ENCODE measurements around the gene ZCCHC7. TPM values are rescaled to one million over a fixed set of nuclear protein-coding genes. Genes with fewer than 3 reads are reported as not detected.

ZCCHC7 gene
- total and polyA plus RNA-seq, 10 of the 15 experiments (the other 5 are each of a cell fraction or from before 2014, with no cell fraction given) = 42.9 to 178 (median 53.3) TPM

DNA sequence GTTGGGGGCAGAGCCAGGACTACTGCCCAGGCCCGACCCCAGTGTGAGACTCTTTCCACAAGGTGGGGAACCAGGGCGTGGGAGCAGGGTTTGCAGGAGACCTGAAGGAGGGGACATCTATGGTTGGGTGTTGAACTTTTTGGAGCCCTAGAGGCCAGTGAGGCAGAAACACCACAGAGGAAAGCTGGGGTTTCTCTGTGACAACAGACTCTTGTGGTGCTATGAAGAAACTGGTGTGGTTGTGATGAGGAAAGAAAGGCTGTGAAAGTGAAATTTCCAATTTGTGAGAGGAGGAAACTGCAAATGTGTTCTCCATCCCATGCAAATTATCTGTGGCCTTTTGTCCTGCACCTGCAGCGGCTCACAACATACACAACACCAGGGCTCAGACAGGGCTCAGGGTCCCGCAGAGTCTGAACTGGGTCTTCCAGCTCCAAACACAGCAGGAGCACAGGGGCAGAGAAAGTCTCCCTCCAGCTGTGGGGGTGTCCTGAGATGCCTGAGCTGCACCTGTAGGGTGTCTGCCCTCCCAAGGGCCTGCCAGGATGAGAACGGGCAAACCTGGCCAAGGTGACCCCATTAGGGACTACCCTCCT lies 250.7 kb downstream of the ZCCHC7 start (continued):
- TF ChIP-seq, protein P1, sequence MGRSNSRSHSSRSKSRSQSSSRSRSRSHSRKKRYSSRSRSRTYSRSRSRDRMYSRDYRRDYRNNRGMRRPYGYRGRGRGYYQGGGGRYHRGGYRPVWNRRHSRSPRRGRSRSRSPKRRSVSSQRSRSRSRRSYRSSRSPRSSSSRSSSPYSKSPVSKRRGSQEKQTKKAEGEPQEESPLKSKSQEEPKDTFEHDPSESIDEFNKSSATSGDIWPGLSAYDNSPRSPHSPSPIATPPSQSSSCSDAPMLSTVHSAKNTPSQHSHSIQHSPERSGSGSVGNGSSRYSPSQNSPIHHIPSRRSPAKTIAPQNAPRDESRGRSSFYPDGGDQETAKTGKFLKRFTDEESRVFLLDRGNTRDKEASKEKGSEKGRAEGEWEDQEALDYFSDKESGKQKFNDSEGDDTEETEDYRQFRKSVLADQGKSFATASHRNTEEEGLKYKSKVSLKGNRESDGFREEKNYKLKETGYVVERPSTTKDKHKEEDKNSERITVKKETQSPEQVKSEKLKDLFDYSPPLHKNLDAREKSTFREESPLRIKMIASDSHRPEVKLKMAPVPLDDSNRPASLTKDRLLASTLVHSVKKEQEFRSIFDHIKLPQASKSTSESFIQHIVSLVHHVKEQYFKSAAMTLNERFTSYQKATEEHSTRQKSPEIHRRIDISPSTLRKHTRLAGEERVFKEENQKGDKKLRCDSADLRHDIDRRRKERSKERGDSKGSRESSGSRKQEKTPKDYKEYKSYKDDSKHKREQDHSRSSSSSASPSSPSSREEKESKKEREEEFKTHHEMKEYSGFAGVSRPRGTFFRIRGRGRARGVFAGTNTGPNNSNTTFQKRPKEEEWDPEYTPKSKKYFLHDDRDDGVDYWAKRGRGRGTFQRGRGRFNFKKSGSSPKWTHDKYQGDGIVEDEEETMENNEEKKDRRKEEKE (IDR thresholded peaks at IDR 0.05) = no peak
- TF ChIP-seq BRCA1 (IDR thresholded peaks at IDR 0.05; ENCODE audit: low read depth, low read length) = no peak
- TF ChIP-seq, protein P2, sequence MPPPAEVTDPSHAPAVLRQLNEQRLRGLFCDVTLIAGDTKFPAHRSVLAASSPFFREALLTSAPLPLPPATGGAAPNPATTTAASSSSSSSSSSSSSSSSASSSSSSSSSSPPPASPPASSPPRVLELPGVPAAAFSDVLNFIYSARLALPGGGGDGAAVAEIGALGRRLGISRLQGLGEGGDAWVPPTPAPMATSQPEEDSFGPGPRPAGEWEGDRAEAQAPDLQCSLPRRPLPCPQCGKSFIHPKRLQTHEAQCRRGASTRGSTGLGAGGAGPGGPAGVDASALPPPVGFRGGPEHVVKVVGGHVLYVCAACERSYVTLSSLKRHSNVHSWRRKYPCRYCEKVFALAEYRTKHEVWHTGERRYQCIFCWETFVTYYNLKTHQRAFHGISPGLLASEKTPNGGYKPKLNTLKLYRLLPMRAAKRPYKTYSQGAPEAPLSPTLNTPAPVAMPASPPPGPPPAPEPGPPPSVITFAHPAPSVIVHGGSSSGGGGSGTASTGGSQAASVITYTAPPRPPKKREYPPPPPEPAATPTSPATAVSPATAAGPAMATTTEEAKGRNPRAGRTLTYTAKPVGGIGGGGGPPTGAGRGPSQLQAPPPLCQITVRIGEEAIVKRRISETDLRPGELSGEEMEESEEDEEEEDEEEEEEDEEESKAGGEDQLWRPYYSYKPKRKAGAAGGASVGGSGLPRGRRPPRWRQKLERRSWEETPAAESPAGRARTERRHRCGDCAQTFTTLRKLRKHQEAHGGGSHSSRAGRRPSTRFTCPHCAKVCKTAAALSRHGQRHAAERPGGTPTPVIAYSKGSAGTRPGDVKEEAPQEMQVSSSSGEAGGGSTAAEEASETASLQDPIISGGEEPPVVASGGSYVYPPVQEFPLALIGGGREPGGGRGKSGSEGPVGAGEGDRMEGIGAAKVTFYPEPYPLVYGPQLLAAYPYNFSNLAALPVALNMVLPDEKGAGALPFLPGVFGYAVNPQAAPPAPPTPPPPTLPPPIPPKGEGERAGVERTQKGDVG (CRISPR knock-in tag; IDR thresholded peaks at IDR 0.05) = no peak
- no peak for TF ChIP-seq ZNF384 (IDR thresholded peaks at IDR 0.05; ENCODE audit: borderline replicate concordance, low read depth, low read length)
- TF ChIP-seq GABPA (IDR thresholded peaks at IDR 0.05; ENCODE audit: low read depth) = no peak
- TF ChIP-seq FOXM1 (IDR thresholded peaks at IDR 0.05; ENCODE audit: low read depth, low read length) = no peak
- no peak for TF ChIP-seq CREB1 (IDR thresholded peaks at IDR 0.05; ENCODE audit: low read depth)
- no peak for TF ChIP-seq NFYB (IDR thresholded peaks at IDR 0.05; ENCODE audit: insufficient read depth, low read depth, low read length)
- peak; percentile 64 for TF ChIP-seq BCL11A (IDR thresholded peaks at IDR 0.05; ENCODE audit: low read depth, low read length)
- TF ChIP-seq MYC (IDR thresholded peaks at IDR 0.05; ENCODE audit: insufficient read depth, insufficient read length, insufficient replicate concordance, low read length, severe bottlenecking) = no peak
- no peak for TF ChIP-seq CEBPB (IDR thresholded peaks at IDR 0.05; ENCODE audit: borderline replicate concordance in 1 of 2, low read depth in 2 of 2, low read length in 2 of 2)
- no peak for TF ChIP-seq FOS (IDR thresholded peaks at IDR 0.05; ENCODE audit: borderline replicate concordance, extremely low read depth, insufficient read length)
- TF ChIP-seq TBL1XR1 (IDR thresholded peaks at IDR 0.05; ENCODE audit: low read depth, low read length) = peak; percentile 94
- peak; percentile 91 for TF ChIP-seq IKZF1 (conservative IDR thresholded peaks at IDR 0.05)
- TF ChIP-seq POLR2AphosphoS5 (IDR thresholded peaks at IDR 0.05; ENCODE audit: low read length) = peak; percentile 94
- no peak for TF ChIP-seq TCF7 (IDR thresholded peaks at IDR 0.05; ENCODE audit: borderline replicate concordance)
- no peak for TF ChIP-seq SIN3A (IDR thresholded peaks at IDR 0.05; ENCODE audit: low read depth, low read length)
- no peak for TF ChIP-seq SIX5 (IDR thresholded peaks at IDR 0.05; ENCODE audit: low read depth, low read length, severe bottlenecking)
- no peak for TF ChIP-seq RBBP5 (conservative IDR thresholded peaks at IDR 0.05)
- TF ChIP-seq, protein P3, sequence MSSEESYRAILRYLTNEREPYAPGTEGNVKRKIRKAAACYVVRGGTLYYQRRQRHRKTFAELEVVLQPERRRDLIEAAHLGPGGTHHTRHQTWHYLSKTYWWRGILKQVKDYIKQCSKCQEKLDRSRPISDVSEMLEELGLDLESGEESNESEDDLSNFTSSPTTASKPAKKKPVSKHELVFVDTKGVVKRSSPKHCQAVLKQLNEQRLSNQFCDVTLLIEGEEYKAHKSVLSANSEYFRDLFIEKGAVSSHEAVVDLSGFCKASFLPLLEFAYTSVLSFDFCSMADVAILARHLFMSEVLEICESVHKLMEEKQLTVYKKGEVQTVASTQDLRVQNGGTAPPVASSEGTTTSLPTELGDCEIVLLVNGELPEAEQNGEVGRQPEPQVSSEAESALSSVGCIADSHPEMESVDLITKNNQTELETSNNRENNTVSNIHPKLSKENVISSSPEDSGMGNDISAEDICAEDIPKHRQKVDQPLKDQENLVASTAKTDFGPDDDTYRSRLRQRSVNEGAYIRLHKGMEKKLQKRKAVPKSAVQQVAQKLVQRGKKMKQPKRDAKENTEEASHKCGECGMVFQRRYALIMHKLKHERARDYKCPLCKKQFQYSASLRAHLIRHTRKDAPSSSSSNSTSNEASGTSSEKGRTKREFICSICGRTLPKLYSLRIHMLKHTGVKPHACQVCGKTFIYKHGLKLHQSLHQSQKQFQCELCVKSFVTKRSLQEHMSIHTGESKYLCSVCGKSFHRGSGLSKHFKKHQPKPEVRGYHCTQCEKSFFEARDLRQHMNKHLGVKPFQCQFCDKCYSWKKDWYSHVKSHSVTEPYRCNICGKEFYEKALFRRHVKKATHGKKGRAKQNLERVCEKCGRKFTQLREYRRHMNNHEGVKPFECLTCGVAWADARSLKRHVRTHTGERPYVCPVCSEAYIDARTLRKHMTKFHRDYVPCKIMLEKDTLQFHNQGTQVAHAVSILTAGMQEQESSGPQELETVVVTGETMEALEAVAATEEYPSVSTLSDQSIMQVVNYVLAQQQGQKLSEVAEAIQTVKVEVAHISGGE (CRISPR knock-in tag; IDR thresholded peaks at IDR 0.05) = no peak
- no peak for TF ChIP-seq RB1 (IDR thresholded peaks at IDR 0.05; ENCODE audit: borderline replicate concordance)
- TF ChIP-seq ZNF622 (IDR thresholded peaks at IDR 0.05) = no peak
- TF ChIP-seq PAX5 (IDR thresholded peaks at IDR 0.05; ENCODE audit: borderline replicate concordance, low read depth, low read length) = peak; percentile 91

Data from GM12878 (cell line).